NAMALWA (cell line): ENCODE data around the gene UGGT2.
A peak's percentile ranks its signal among the peaks of the same experiment; 100 is the strongest.
"Not testable (repeated sequence)": the region's sequence is repeated elsewhere in the genome, so short reads cannot be mapped to it uniquely, and the experiment has no call there.

Experiments used
- DNase-seq: peaks from one replicate; pipeline ENCODE4 v3.0.0-alpha.2; 2015; ENCODE audit warnings: low spot score

Gene UGGT2

GRCh38 chr13:95898256-95898655, 154.9 kb downstream of the UGGT2 start:
- no peak for DNase-seq

- DNase-seq = no peak
These were observed 156.9 kb downstream of the UGGT2 start for GRCh38 chr13:95896301-95896700.

- no peak for DNase-seq
These were observed 159.3 kb downstream of the UGGT2 start for GRCh38 chr13:95893861-95894260.

- no peak for DNase-seq
These were observed 171.1 kb downstream of the UGGT2 start for GRCh38 chr13:95882121-95882520.

GRCh38 chr13:95880331-95880730, 172.9 kb downstream of the UGGT2 start:
- DNase-seq = no peak

GRCh38 chr13:95874286-95874685, 178.9 kb downstream of the UGGT2 start:
- DNase-seq = no peak

GRCh38 chr13:95870421-95870820, 182.8 kb downstream of the UGGT2 start:
- no peak for DNase-seq

- no peak for DNase-seq
These were observed 188.1 kb downstream of the UGGT2 start for GRCh38 chr13:95865080-95865615.

- DNase-seq = no peak
These were observed 190.8 kb downstream of the UGGT2 start for GRCh38 chr13:95862408-95862807.

- DNase-seq = no peak
These were observed 191.9 kb downstream of the UGGT2 start for GRCh38 chr13:95861296-95861695.

GRCh38 chr13:95858286-95859075, 194.7 kb downstream of the UGGT2 start:
- no peak for DNase-seq

- DNase-seq = not testable (repeated sequence)
These were observed 207.5 kb downstream of the UGGT2 start for GRCh38 chr13:95845656-95846055.

GRCh38 chr13:95842898-95843297, 210.3 kb downstream of the UGGT2 start:
- DNase-seq = no peak

- DNase-seq = no peak
These were observed 211.3 kb downstream of the UGGT2 start for GRCh38 chr13:95841894-95842293.

- peak; percentile 87 for DNase-seq
These were observed 219.0 kb downstream of the UGGT2 start for GRCh38 chr13:95834134-95834765.

GRCh38 chr13:95833719-95834118, 219.5 kb downstream of the UGGT2 start:
- peak; percentile 18 for DNase-seq

GRCh38 chr13:95833126-95833525, 220.1 kb downstream of the UGGT2 start:
- no peak for DNase-seq

- no peak for DNase-seq
These were observed 230.9 kb downstream of the UGGT2 start for GRCh38 chr13:95822303-95822702.

- DNase-seq = no peak
These were observed 238.7 kb downstream of the UGGT2 start for GRCh38 chr13:95814495-95814894.

- no peak for DNase-seq
These were observed 240.1 kb downstream of the UGGT2 start for GRCh38 chr13:95813139-95813538.

- no peak for DNase-seq
These were observed 243.8 kb downstream of the UGGT2 start for GRCh38 chr13:95809429-95809828.

GRCh38 chr13:95805921-95806320, 247.3 kb downstream of the UGGT2 start:
- no peak for DNase-seq

- no peak for DNase-seq
These were observed 251.4 kb downstream of the UGGT2 start for GRCh38 chr13:95801825-95802224.
